Measurements from ENCODE around the gene KBTBD12.

Gene KBTBD12

DNA sequence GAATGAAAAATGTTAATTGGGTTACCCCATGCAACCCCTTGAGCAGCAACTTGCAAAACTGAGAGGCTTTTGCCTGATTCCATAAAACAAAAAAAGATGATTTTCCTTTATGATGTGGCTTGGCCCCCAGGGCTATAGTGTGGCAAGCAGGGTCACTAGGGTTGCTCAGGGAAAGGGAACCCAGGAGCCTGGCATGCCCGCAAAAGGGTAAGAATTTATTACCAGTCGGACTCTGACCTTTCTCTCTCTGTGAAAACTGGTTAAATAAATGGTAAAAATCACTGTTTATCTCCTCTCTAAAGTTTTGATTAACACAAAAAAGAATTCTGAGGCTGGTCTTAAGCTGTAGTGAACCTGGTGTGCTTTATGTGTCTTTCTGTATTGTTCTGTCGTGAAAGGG, 99.5 kb downstream of the KBTBD12 start:
- Mint-ChIP-seq H3K27ac (no peak overlapping the region), H3K4me1 (ENCODE audit: low read depth) (peaks cover 4% of the 10 kb centered on the region), H3K36me3 (ENCODE audit: low read depth) (no peaks in the 10 kb centered on the region), H3K9me3 (no peaks in the 10 kb centered on the region), H3K4me3 (no peak overlapping the region), H3K27me3 (peaks cover 3% of the 10 kb centered on the region)
- DNase-seq = no peak

DNA sequence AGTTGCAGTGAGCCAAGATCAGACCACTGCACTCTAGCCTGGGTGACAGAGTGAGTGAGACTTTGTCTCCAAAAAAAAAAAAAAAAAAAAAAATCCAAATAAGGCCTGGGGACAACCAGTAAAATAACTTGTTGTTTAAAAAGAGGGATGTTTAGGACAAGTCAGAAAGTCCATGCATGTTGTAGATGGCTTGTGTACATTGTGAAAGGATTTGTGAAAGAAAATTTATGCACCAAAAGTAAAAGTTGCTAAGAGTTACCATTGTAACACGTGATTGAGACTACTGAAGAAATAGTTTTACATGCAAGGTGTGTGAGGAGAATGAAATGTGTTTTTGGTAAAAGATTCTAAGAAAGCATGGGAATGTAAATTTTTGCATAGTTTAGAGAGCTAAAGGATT, 101.5 kb downstream of the KBTBD12 start:
- peaks cover 3% of the 10 kb centered on the region for H3K27me3 Mint-ChIP-seq
- no peaks in the 10 kb centered on the region for H3K9me3 Mint-ChIP-seq
- H3K27ac Mint-ChIP-seq = no peak overlapping the region

DNA sequence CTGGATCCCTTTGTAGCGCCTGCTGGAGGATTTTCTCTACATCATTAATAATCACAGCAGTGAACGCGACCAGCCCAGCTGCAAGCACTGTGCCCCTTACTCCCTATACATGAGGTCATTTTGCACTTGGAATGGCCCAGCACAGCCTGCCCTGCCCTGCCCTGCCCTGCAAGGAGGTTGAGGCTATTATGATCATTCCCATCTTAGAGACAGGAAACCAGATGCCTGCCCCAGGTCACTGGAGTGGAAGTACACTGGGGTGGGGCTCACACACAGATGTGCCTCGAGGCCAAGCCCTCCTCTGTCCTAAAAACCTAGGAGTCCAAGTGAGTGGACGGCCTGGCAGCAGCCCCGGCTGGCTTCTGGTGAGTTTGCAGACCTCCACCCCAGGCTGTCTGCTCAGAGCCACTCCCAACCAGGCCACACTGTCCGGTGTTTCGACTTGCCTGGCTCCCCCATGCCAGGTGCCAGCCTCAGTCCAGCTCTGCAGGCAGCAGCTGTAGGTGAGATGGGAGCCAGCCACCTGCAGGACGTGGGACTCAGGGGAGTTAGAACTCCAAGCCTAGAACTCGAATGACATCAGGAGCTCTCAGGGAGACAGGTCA, 106.8 kb downstream of the KBTBD12 start:
- Mint-ChIP-seq H3K27me3 (peaks cover 6% of the 10 kb centered on the region), H3K9me3 (no peaks in the 10 kb centered on the region), H3K27ac (no peak overlapping the region), H3K36me3 (ENCODE audit: low read depth) (no peaks in the 10 kb centered on the region), H3K4me1 (ENCODE audit: low read depth) (no peaks in the 10 kb centered on the region), H3K4me3 (no peak overlapping the region)
- no peak for DNase-seq

More for the DNA sequence above, 101.5 kb downstream of the KBTBD12 start:
- Mint-ChIP-seq H3K4me1 (ENCODE audit: low read depth) (peaks cover under 1% of the 10 kb centered on the region), H3K4me3 (no peak overlapping the region), H3K36me3 (ENCODE audit: low read depth) (no peaks in the 10 kb centered on the region)
- no peak for DNase-seq

DNA sequence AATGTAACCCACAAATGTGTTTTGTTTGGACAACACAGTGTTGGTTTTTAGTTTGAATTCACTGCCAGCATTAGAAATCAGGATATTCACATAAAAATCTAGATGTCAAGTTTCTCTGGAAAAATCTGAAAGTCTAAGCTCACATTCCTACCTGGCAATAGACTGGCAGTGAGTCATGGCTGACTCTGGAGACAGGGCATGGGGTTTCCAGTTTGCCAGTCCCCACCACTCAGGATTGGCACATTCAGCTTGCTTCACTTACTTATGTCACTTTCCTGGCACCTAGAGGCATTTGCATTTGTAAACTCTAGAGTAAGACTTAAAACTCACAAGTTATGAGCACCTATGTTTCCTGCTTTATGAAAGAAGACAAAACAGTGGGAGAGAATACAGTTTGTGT, 118.1 kb downstream of the KBTBD12 start:
- DNase-seq = no peak
- Mint-ChIP-seq H3K4me3 (no peak overlapping the region), H3K27ac (no peak overlapping the region), H3K4me1 (ENCODE audit: low read depth) (no peaks in the 10 kb centered on the region), H3K36me3 (ENCODE audit: low read depth) (no peaks in the 10 kb centered on the region), H3K9me3 (no peaks in the 10 kb centered on the region), H3K27me3 (peaks cover 3% of the 10 kb centered on the region)

DNA sequence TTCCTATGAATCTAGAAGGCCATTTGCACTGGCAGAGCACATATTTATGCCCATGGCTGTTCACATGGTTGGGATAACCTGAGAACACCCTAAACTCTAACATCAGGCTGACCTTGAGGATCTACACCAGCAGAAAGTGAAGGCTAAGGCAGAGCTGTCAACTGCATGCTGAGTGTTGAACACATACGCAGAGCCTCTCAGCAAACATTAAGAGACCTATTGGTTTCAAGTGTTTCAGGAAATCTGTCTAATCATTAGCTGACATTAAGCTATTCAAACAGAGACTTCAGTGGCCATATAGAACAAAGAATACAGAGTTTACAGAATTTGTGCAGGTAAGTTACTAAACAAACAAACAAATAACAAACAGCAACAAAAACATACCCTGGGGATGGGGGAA, 121.1 kb downstream of the KBTBD12 start:
- H3K9me3 Mint-ChIP-seq = no peaks in the 10 kb centered on the region
- H3K36me3 Mint-ChIP-seq (ENCODE audit: low read depth) = no peaks in the 10 kb centered on the region
- H3K27ac Mint-ChIP-seq = no peak overlapping the region
- H3K4me3 Mint-ChIP-seq = no peak overlapping the region
- DNase-seq = no peak
- H3K4me1 Mint-ChIP-seq (ENCODE audit: low read depth) = no peaks in the 10 kb centered on the region
- H3K27me3 Mint-ChIP-seq = peaks cover 3% of the 10 kb centered on the region

All from activated T-cell treated with anti-CD3 and anti-CD28 coated beads, Interleukin-2, amount 50 U/mL, for 24 hours (primary cell).